ENCODE data around the gene PYM1.
"Not testable (repeated sequence)": the region's sequence is repeated elsewhere in the genome, so short reads cannot be mapped to it uniquely, and the experiment has no call there.

PYM1 gene

GRCh38 chr12:55915482-55915859, 12.2 kb downstream of the PYM1 start:
- DNase-seq (ENCODE audit: low read depth in 2 of 3, low spot score in 2 of 3) = no peak

- DNase-seq (ENCODE audit: low read depth in 2 of 3, low spot score in 2 of 3) = no peak
These were observed 14.8 kb downstream of the PYM1 start for GRCh38 chr12:55912908-55913307.

GRCh38 chr12:55909513-55909884, 18.2 kb downstream of the PYM1 start:
- no peak for DNase-seq (ENCODE audit: low read depth in 2 of 3, low spot score in 2 of 3)

- DNase-seq (ENCODE audit: low read depth in 2 of 3, low spot score in 2 of 3) = no peak
These were observed 18.8 kb downstream of the PYM1 start for GRCh38 chr12:55908726-55909512.

GRCh38 chr12:55906056-55906455, 21.6 kb downstream of the PYM1 start:
- DNase-seq (ENCODE audit: low read depth in 2 of 3, low spot score in 2 of 3) = no peak

GRCh38 chr12:55901881-55902490, 25.7 kb downstream of the PYM1 start:
- DNase-seq (ENCODE audit: low read depth in 2 of 3, low spot score in 2 of 3) = no peak

- DNase-seq (ENCODE audit: low read depth in 2 of 3, low spot score in 2 of 3) = no peak
These were observed 28.6 kb downstream of the PYM1 start for GRCh38 chr12:55899082-55899481.

- DNase-seq (ENCODE audit: low read depth in 2 of 3, low spot score in 2 of 3) = no peak
These were observed 34.0 kb downstream of the PYM1 start for GRCh38 chr12:55893723-55894122.

GRCh38 chr12:55891310-55891709, 36.4 kb downstream of the PYM1 start:
- DNase-seq (ENCODE audit: low read depth in 2 of 3, low spot score in 2 of 3) = no peak

GRCh38 chr12:55885113-55885512, 42.6 kb downstream of the PYM1 start:
- no peak for DNase-seq (ENCODE audit: low read depth in 2 of 3, low spot score in 2 of 3)

- no peak for DNase-seq (ENCODE audit: low read depth in 2 of 3, low spot score in 2 of 3)
These were observed 49.9 kb downstream of the PYM1 start for GRCh38 chr12:55877824-55878223.

- DNase-seq (ENCODE audit: low read depth in 2 of 3, low spot score in 2 of 3) = no peak
These were observed 51.8 kb downstream of the PYM1 start for GRCh38 chr12:55875704-55876467.

- DNase-seq (ENCODE audit: low read depth in 2 of 3, low spot score in 2 of 3) = no peak
These were observed 53.3 kb downstream of the PYM1 start for GRCh38 chr12:55874443-55874842.

- DNase-seq (ENCODE audit: low read depth in 2 of 3, low spot score in 2 of 3) = not testable (repeated sequence)
These were observed 61.2 kb downstream of the PYM1 start for GRCh38 chr12:55866454-55867004.

GRCh38 chr12:55865327-55865726, 62.4 kb downstream of the PYM1 start:
- no peak for DNase-seq (ENCODE audit: low read depth in 2 of 3, low spot score in 2 of 3)

GRCh38 chr12:55862931-55863330, 64.8 kb downstream of the PYM1 start:
- not testable (repeated sequence) for DNase-seq (ENCODE audit: low read depth in 2 of 3, low spot score in 2 of 3)

GRCh38 chr12:55862286-55862685, 65.4 kb downstream of the PYM1 start:
- DNase-seq (ENCODE audit: low read depth in 2 of 3, low spot score in 2 of 3) = no peak

- DNase-seq (ENCODE audit: low read depth in 2 of 3, low spot score in 2 of 3) = no peak
These were observed 65.8 kb downstream of the PYM1 start for GRCh38 chr12:55861871-55862270.

- DNase-seq (ENCODE audit: low read depth in 2 of 3, low spot score in 2 of 3) = no peak
These were observed 66.3 kb downstream of the PYM1 start for GRCh38 chr12:55861396-55861795.

- no peak for DNase-seq (ENCODE audit: low read depth in 2 of 3, low spot score in 2 of 3)
These were observed 75.0 kb downstream of the PYM1 start for GRCh38 chr12:55852740-55853139.
